ENCODE measurements around the gene NPEPL1. TPM values are rescaled to one million over a fixed set of nuclear protein-coding genes. Genes with fewer than 3 reads are reported as not detected.
A peak's percentile ranks its signal among the peaks of the same experiment; 100 is the strongest.

The NPEPL1 gene
- total and polyA plus RNA-seq, 2 of the 8 experiments (the other 6 are each of a cell fraction or from before 2014, with no cell fraction given): 12.4 to 26.8 TPM

GRCh38 chr20:58715391-58715800 is 22.8 kb downstream of the NPEPL1 start:
- TF ChIP-seq FOSL1 (IDR thresholded peaks at IDR 0.05; ENCODE audit: insufficient read depth, low read depth, low read length) (no peak), CREB1 (IDR thresholded peaks at IDR 0.05) (no peak), BCL11A (IDR thresholded peaks at IDR 0.05; ENCODE audit: low read depth in 2 of 2, low read length in 2 of 2) (no peak), MAX (IDR thresholded peaks at IDR 0.05) (no peak), EZH2 (IDR thresholded peaks at IDR 0.05; ENCODE audit: low read depth, low read length, severe bottlenecking) (no peak), CHD2 (IDR thresholded peaks at IDR 0.05; ENCODE audit: low read length) (no peak), POU5F1 (IDR thresholded peaks at IDR 0.05; ENCODE audit: low read depth, low read length) (no peak), PHF8 (conservative IDR thresholded peaks at IDR 0.05; ENCODE audit: low read depth, low read length) (no peak), SIN3A (conservative IDR thresholded peaks at IDR 0.05 in 1 of 2, IDR thresholded peaks at IDR 0.05 in 1 of 2; ENCODE audit: low read depth in 1 of 2, low read length in 2 of 2) (no peak)
- Histone ChIP-seq H2BK5ac (ENCODE audit: low read depth, low read length) (peak overlapping the region; percentile 66), H3K27me3 (replicated peaks in 1 of 4; ENCODE audit: control insufficient read depth in 3 of 4, extremely low read depth in 1 of 4, insufficient read depth in 3 of 4, low read length in 3 of 4) (no peaks in the 10 kb centered on the region), H4K8ac (ENCODE audit: extremely low read depth, insufficient read depth, low read length) (0 out of 2 replicates have a peak overlapping the region, but pooled peaks have one; percentile 44), H3K56ac (replicated peaks; ENCODE audit: insufficient read length, low read depth, low read length) (no peak overlapping the region), H3K4ac (replicated peaks; ENCODE audit: insufficient read length, low read depth, low read length) (no peak overlapping the region), H4K5ac (ENCODE audit: insufficient read length, low read depth, low read length) (no peak overlapping the region), H2BK120ac (replicated peaks; ENCODE audit: low read depth, low read length) (no peak overlapping the region), H3K4me1 (replicated peaks in 1 of 4; ENCODE audit: control insufficient read depth in 3 of 4, insufficient read depth in 4 of 4, low read length in 3 of 4) (peaks cover 0 to 4% (median 0%) of the 10 kb centered on the region in 4 experiments; a peak in 2 of 7 replicates), H2BK15ac (ENCODE audit: low read length) (no peak overlapping the region), H3K23ac (ENCODE audit: insufficient read length) (no peak overlapping the region), H3K79me1 (ENCODE audit: low read depth, low read length) (no peaks in the 10 kb centered on the region), H3K4me3 (ENCODE audit: extremely low read depth in 1 of 4, insufficient read depth in 2 of 4, low read depth in 3 of 4, low read length in 4 of 4) (no peak overlapping the region), H3K79me2 (ENCODE audit: control insufficient read depth in 1 of 2, insufficient read depth in 2 of 2, low read length in 2 of 2) (no peaks in the 10 kb centered on the region), H2BK12ac (ENCODE audit: low read depth, low read length) (no peak overlapping the region), H2AFZ (ENCODE audit: low read length) (no peak overlapping the region), H3K18ac (ENCODE audit: extremely low read depth, low read length) (no peak overlapping the region), H2AK5ac (ENCODE audit: low read depth, low read length) (no peak overlapping the region), H3K9ac (replicated peaks in 1 of 4; ENCODE audit: extremely low read depth in 1 of 4, low read depth in 3 of 4, low read length in 3 of 4) (no peak overlapping the region), H3K36me3 (ENCODE audit: control insufficient read depth in 2 of 4, insufficient read depth in 4 of 4, low read length in 3 of 4) (no peaks in the 10 kb centered on the region), H3K14ac (ENCODE audit: insufficient read length) (no peak overlapping the region), H2BK20ac (ENCODE audit: low read length) (no peak overlapping the region), H3K4me2 (ENCODE audit: insufficient read depth in 1 of 2, low read depth in 2 of 2, low read length in 2 of 2) (no peak overlapping the region), H3K9me3 (ENCODE audit: insufficient read depth in 2 of 2, low read depth in 1 of 2, low read length in 1 of 2) (no peaks in the 10 kb centered on the region), H4K91ac (replicated peaks; ENCODE audit: insufficient read length, low read length) (no peak overlapping the region), H4K20me1 (replicated peaks in 1 of 2; ENCODE audit: control insufficient read depth in 1 of 2, insufficient read depth in 2 of 2, low read length in 2 of 2) (no peaks in the 10 kb centered on the region), H3K27ac (ENCODE audit: low read depth, low read length) (no peak overlapping the region), H3K23me2 (ENCODE audit: low read depth, low read length) (no peaks in the 10 kb centered on the region)
- 85% methylated on average over 11 of the region's 11 CpGs; no CpG with 5 or more reads in 1 of the 2 experiments for WGBS, 2 experiments (ENCODE audit: extremely low coverage in 1 of 2, insufficient coverage in 1 of 2, insufficient read length in 1 of 2, insufficient replicate concordance in 2 of 2, low coverage in 1 of 2, low lambda C conversion rate in 2 of 2, missing lambda C conversion rate in 1 of 2)
- CTCF ChIA-PET (ENCODE audit: partially characterized antibody): interaction anchor here (0.9 to 1.7 kb wide), 2 partner anchors 12 to 136 kb away, joined by 3 to 4 read pairs; partner anchors contain the start of gene GNAS
- DNase-seq (ENCODE audit: low read depth in 1 of 2, low spot score in 2 of 2) (no peak), FAIRE-seq (no peak)
- POLR2A ChIA-PET (ENCODE audit: partially characterized antibody): interaction anchor here (0.5 to 10.9 kb wide), 5 partner anchors 14 to 93 kb away, joined by 3 to 188 read pairs (median 5); partner anchors contain the start of gene STX16

All from H1 (cell line).